ENCODE data around the gene ATP1B1. TPM values are rescaled to one million over a fixed set of nuclear protein-coding genes. Genes with fewer than 3 reads are reported as not detected.

The ATP1B1 gene
- total and polyA plus RNA-seq, 2 experiments from 2014 or later = 6.9 to 16.1 TPM

GRCh38 chr1:169098380-169098779, 8.1 kb upstream of the ATP1B1 start:
- Histone ChIP-seq H3K27ac (no peak overlapping the region), H3K9me3 (ENCODE audit: low read depth) (no peaks in the 10 kb centered on the region), H4K20me1 (ENCODE audit: insufficient read depth) (no peaks in the 10 kb centered on the region), H3K4me2 (ENCODE audit: unreplicated experiment) (no peak overlapping the region), H3K79me2 (ENCODE audit: insufficient read depth) (no peaks in the 10 kb centered on the region), H3F3A (ENCODE audit: insufficient read depth) (no peaks in the 10 kb centered on the region), H3K9ac (no peak overlapping the region), H3K9me2 (ENCODE audit: insufficient read depth) (no peaks in the 10 kb centered on the region), H2AFZ (no peak overlapping the region), H3K4me1 (ENCODE audit: insufficient read depth) (peaks cover 5% of the 10 kb centered on the region; the same call in 1 of the 2 replicates), H3K4me3 (no peak overlapping the region), H3K36me3 (ENCODE audit: low read depth) (no peaks in the 10 kb centered on the region), H3K27me3 (replicated peaks; ENCODE audit: insufficient read depth) (no peaks in the 10 kb centered on the region)
- WGBS, 2 experiments (ENCODE audit: low coverage in 1 of 2, low lambda C conversion rate in 2 of 2, missing lambda C conversion rate in 2 of 2) = 91 to 92% methylated on average over 1 of the region's 1 CpG
- in situ Hi-C loops (cut with MboI) = no loop called here
- DNase-seq = no peak
- TF ChIP-seq EZH2phosphoT487 (IDR thresholded peaks at IDR 0.05; ENCODE audit: insufficient read depth, low read depth) = no peak
- TF ChIP-seq EZH2 (IDR thresholded peaks at IDR 0.05; ENCODE audit: insufficient read depth, poor library complexity, severe bottlenecking) = no peak

- Histone ChIP-seq H2AFZ (no peak overlapping the region), H3K36me3 (ENCODE audit: low read depth) (no peaks in the 10 kb centered on the region), H3K4me2 (ENCODE audit: unreplicated experiment) (no peak overlapping the region), H3K9me3 (ENCODE audit: low read depth) (no peaks in the 10 kb centered on the region), H3K9me2 (ENCODE audit: insufficient read depth) (no peaks in the 10 kb centered on the region), H4K20me1 (ENCODE audit: insufficient read depth) (no peaks in the 10 kb centered on the region), H3F3A (ENCODE audit: insufficient read depth) (no peaks in the 10 kb centered on the region), H3K4me3 (no peak overlapping the region), H3K79me2 (ENCODE audit: insufficient read depth) (no peaks in the 10 kb centered on the region), H3K27me3 (replicated peaks; ENCODE audit: insufficient read depth) (no peaks in the 10 kb centered on the region), H3K4me1 (ENCODE audit: insufficient read depth) (peaks cover 5% of the 10 kb centered on the region; the same call in 1 of the 2 replicates), H3K9ac (no peak overlapping the region), H3K27ac (no peak overlapping the region)
- in situ Hi-C loops (cut with MboI) = no loop called here
- TF ChIP-seq EZH2phosphoT487 (IDR thresholded peaks at IDR 0.05; ENCODE audit: insufficient read depth, low read depth) (no peak), EZH2 (IDR thresholded peaks at IDR 0.05; ENCODE audit: insufficient read depth, poor library complexity, severe bottlenecking) (no peak)
- WGBS, 2 experiments (ENCODE audit: low coverage in 1 of 2, low lambda C conversion rate in 2 of 2, missing lambda C conversion rate in 2 of 2) = 67 to 71% methylated on average over 2 of the region's 2 CpGs
- no peak for DNase-seq
Observed at GRCh38 chr1:169099561-169099960, 6.9 kb upstream of the ATP1B1 start.

DNA sequence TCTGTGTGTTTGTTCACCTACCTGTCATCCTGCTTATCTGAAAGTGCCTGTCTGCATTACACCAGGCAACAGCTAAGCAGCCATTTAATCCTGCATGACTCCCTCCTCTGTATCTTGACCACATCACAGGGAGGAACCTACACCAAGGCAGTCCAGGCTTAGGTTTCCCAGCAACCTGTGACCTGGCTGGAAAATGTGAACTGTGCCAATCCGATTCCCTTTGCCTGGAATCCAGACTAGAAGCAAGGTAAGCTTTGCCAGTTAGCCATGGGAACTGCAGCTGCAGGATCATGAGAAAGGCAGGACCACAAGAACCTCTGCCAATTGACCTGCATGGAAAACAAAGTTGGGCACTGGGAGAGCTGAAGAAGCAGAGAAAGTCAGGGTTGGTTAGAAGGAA, 6.3 kb upstream of the ATP1B1 start:
- Histone ChIP-seq H3K4me1 (ENCODE audit: insufficient read depth) (peaks cover 5% of the 10 kb centered on the region; the same call in 1 of the 2 replicates), H3K36me3 (ENCODE audit: low read depth) (no peaks in the 10 kb centered on the region), H3K9me3 (ENCODE audit: low read depth) (no peaks in the 10 kb centered on the region), H3K4me3 (no peak overlapping the region), H2AFZ (no peak overlapping the region), H3K4me2 (ENCODE audit: unreplicated experiment) (no peak overlapping the region), H3K9me2 (ENCODE audit: insufficient read depth) (no peaks in the 10 kb centered on the region), H4K20me1 (ENCODE audit: insufficient read depth) (no peaks in the 10 kb centered on the region), H3K27me3 (replicated peaks; ENCODE audit: insufficient read depth) (0 out of 2 replicates have a peak, but pooled peaks cover under 1% of the 10 kb centered on the region), H3K79me2 (ENCODE audit: insufficient read depth) (no peaks in the 10 kb centered on the region), H3K27ac (no peak overlapping the region), H3F3A (ENCODE audit: insufficient read depth) (no peaks in the 10 kb centered on the region; the same call in 1 of the 2 replicates), H3K9ac (no peak overlapping the region)
- TF ChIP-seq EZH2 (IDR thresholded peaks at IDR 0.05; ENCODE audit: insufficient read depth, poor library complexity, severe bottlenecking) (no peak), EZH2phosphoT487 (IDR thresholded peaks at IDR 0.05; ENCODE audit: insufficient read depth, low read depth) (no peak)
- DNase-seq = no peak
- in situ Hi-C loops (cut with MboI) = loop anchor here (25.0 kb wide), 1 partner anchor 663 kb away; no protein-coding TSS in a partner anchor
- WGBS, 2 experiments (ENCODE audit: low coverage in 1 of 2, low lambda C conversion rate in 2 of 2, missing lambda C conversion rate in 2 of 2) = 30 to 42% methylated on average over 1 of the region's 1 CpG

DNA sequence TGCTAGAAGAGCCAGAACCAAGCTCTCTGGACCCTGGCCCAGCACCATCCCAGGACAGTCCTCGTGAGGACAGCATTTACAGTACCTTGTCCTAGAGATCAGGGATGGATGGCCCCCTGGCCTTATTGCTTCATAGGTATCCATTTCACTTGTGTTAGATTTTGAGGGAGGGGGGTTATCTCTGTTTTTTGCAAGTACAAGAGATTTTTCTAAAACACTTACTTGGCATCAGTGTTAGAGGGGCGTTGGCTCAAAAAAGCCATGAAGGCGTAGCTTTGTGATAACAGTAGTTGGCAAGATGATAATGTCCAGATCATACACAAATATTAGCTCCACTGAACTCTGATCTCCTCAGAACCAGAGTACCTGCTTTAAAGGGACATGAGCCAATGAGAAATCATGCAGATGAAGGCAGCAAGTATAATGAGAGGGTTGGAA, 5.8 kb upstream of the ATP1B1 start:
- in situ Hi-C loops (cut with MboI) = loop anchor here (25.0 kb wide), 1 partner anchor 663 kb away; no protein-coding TSS in a partner anchor
- no peak overlapping the region for H3K4me3 ChIP-seq
- TF ChIP-seq EZH2phosphoT487 (IDR thresholded peaks at IDR 0.05; ENCODE audit: insufficient read depth, low read depth) = no peak
- TF ChIP-seq EZH2 (IDR thresholded peaks at IDR 0.05; ENCODE audit: insufficient read depth, poor library complexity, severe bottlenecking) = no peak
- 79 to 81% methylated on average over 3 of the region's 3 CpGs for WGBS, 2 experiments (ENCODE audit: low coverage in 1 of 2, low lambda C conversion rate in 2 of 2, missing lambda C conversion rate in 2 of 2)
- peaks cover 5% of the 10 kb centered on the region; the same call in 1 of the 2 replicates for H3K4me1 ChIP-seq (ENCODE audit: insufficient read depth)
- no peaks in the 10 kb centered on the region for H3K79me2 ChIP-seq (ENCODE audit: insufficient read depth)
- no peaks in the 10 kb centered on the region for H3K9me3 ChIP-seq (ENCODE audit: low read depth)
- H2AFZ ChIP-seq = no peak overlapping the region
- H3K27ac ChIP-seq = no peak overlapping the region
- H3F3A ChIP-seq (ENCODE audit: insufficient read depth) = no peaks in the 10 kb centered on the region; the same call in 1 of the 2 replicates
- no peaks in the 10 kb centered on the region for H3K36me3 ChIP-seq (ENCODE audit: low read depth)
- no peak overlapping the region for H3K9ac ChIP-seq
- 0 out of 2 replicates have a peak, but pooled peaks cover 4% of the 10 kb centered on the region for H3K27me3 ChIP-seq (replicated peaks; ENCODE audit: insufficient read depth)
- H3K4me2 ChIP-seq (ENCODE audit: unreplicated experiment) = no peak overlapping the region
- no peaks in the 10 kb centered on the region for H3K9me2 ChIP-seq (ENCODE audit: insufficient read depth)
- H4K20me1 ChIP-seq (ENCODE audit: insufficient read depth) = no peaks in the 10 kb centered on the region
- DNase-seq = no peak

Measured in GM23248 (cell line).